ENCODE results near the gene OR5AC2.

OR5AC2 gene

GRCh38 chr3:98109807-98110549 lies 23.0 kb downstream of the OR5AC2 start:
- Histone ChIP-seq H3K4me2 (ENCODE audit: low read length) (no peak overlapping the region), H4K20me1 (ENCODE audit: insufficient read depth, low read length) (no peaks in the 10 kb centered on the region), H3K4me1 (ENCODE audit: insufficient read depth, low read length, severe bottlenecking) (no peaks in the 10 kb centered on the region), H3K9ac (ENCODE audit: low read length) (no peak overlapping the region), H3K27ac (ENCODE audit: low read depth, low read length, poor library complexity, severe bottlenecking) (no peak overlapping the region), H3K27me3 (ENCODE audit: insufficient read depth, low read length) (no peaks in the 10 kb centered on the region), H3K4me3 (ENCODE audit: low read depth, low read length, poor library complexity, severe bottlenecking) (no peak overlapping the region), H2AFZ (ENCODE audit: low read length) (no peak overlapping the region), H3F3A (ENCODE audit: insufficient read depth, low read length) (no peaks in the 10 kb centered on the region), H3K79me2 (ENCODE audit: insufficient read depth, low read length) (no peaks in the 10 kb centered on the region), H3K9me3 (ENCODE audit: low read length) (no peaks in the 10 kb centered on the region), H3K9me2 (ENCODE audit: low read depth, low read length) (no peaks in the 10 kb centered on the region), H3K36me3 (ENCODE audit: insufficient read depth, low read length) (no peaks in the 10 kb centered on the region)
- no peak for TF ChIP-seq EZH2 (IDR thresholded peaks at IDR 0.05; ENCODE audit: borderline replicate concordance, low read length)
- TF ChIP-seq, protein P1, sequence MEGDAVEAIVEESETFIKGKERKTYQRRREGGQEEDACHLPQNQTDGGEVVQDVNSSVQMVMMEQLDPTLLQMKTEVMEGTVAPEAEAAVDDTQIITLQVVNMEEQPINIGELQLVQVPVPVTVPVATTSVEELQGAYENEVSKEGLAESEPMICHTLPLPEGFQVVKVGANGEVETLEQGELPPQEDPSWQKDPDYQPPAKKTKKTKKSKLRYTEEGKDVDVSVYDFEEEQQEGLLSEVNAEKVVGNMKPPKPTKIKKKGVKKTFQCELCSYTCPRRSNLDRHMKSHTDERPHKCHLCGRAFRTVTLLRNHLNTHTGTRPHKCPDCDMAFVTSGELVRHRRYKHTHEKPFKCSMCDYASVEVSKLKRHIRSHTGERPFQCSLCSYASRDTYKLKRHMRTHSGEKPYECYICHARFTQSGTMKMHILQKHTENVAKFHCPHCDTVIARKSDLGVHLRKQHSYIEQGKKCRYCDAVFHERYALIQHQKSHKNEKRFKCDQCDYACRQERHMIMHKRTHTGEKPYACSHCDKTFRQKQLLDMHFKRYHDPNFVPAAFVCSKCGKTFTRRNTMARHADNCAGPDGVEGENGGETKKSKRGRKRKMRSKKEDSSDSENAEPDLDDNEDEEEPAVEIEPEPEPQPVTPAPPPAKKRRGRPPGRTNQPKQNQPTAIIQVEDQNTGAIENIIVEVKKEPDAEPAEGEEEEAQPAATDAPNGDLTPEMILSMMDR (IDR thresholded peaks at IDR 0.05; ENCODE audit: low read length) = no peak

GRCh38 chr3:98110550-98110908 lies 23.6 kb downstream of the OR5AC2 start:
- no peaks in the 10 kb centered on the region for H3K9me2 ChIP-seq (ENCODE audit: low read depth, low read length)
- no peaks in the 10 kb centered on the region for H3F3A ChIP-seq (ENCODE audit: insufficient read depth, low read length)
- no peak overlapping the region for H3K4me2 ChIP-seq (ENCODE audit: low read length)
- no peak overlapping the region for H2AFZ ChIP-seq (ENCODE audit: low read length)
- no peaks in the 10 kb centered on the region for H3K9me3 ChIP-seq (ENCODE audit: low read length)
- H3K79me2 ChIP-seq (ENCODE audit: insufficient read depth, low read length) = no peaks in the 10 kb centered on the region
- H3K4me3 ChIP-seq (ENCODE audit: low read depth, low read length, poor library complexity, severe bottlenecking) = no peak overlapping the region
- no peaks in the 10 kb centered on the region for H3K27me3 ChIP-seq (ENCODE audit: insufficient read depth, low read length)
- H3K36me3 ChIP-seq (ENCODE audit: insufficient read depth, low read length) = no peaks in the 10 kb centered on the region
- no peaks in the 10 kb centered on the region for H3K4me1 ChIP-seq (ENCODE audit: insufficient read depth, low read length, severe bottlenecking)
- H4K20me1 ChIP-seq (ENCODE audit: insufficient read depth, low read length) = no peaks in the 10 kb centered on the region
- H3K9ac ChIP-seq (ENCODE audit: low read length) = no peak overlapping the region
- no peak overlapping the region for H3K27ac ChIP-seq (ENCODE audit: low read depth, low read length, poor library complexity, severe bottlenecking)
- TF ChIP-seq EZH2 (IDR thresholded peaks at IDR 0.05; ENCODE audit: borderline replicate concordance, low read length) = no peak
- TF ChIP-seq, protein P1 (IDR thresholded peaks at IDR 0.05; ENCODE audit: low read length) = no peak

DNA sequence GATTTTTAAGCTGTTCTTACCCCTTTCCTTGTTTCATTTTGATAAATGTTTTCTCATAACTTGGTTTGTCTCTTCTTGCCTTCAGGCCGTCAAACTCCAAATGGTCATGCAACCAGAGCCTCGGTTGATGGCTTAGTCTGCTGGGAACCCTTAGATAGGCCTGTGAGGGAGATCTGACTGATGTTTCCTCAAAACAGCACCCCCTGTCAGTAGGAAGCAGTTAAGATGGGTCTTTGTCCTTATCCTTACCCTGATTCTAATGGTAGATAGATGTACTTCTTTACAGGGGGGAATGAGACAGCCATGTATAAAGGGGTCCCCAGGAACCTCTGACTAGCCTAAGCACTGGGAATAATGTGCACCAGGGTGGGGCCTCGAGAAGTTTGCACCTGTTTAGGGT lies 27.3 kb downstream of the OR5AC2 start:
- Histone ChIP-seq H3K36me3 (ENCODE audit: insufficient read depth, low read length) (no peaks in the 10 kb centered on the region), H2AFZ (ENCODE audit: low read length) (no peak overlapping the region), H3F3A (ENCODE audit: insufficient read depth, low read length) (no peaks in the 10 kb centered on the region), H3K27me3 (ENCODE audit: insufficient read depth, low read length) (no peaks in the 10 kb centered on the region), H3K27ac (ENCODE audit: low read depth, low read length, poor library complexity, severe bottlenecking) (no peak overlapping the region), H3K9me3 (ENCODE audit: low read length) (no peaks in the 10 kb centered on the region), H3K4me2 (ENCODE audit: low read length) (no peak overlapping the region), H4K20me1 (ENCODE audit: insufficient read depth, low read length) (no peaks in the 10 kb centered on the region), H3K79me2 (ENCODE audit: insufficient read depth, low read length) (no peaks in the 10 kb centered on the region), H3K9ac (ENCODE audit: low read length) (no peak overlapping the region), H3K4me1 (ENCODE audit: insufficient read depth, low read length, severe bottlenecking) (no peaks in the 10 kb centered on the region), H3K4me3 (ENCODE audit: low read depth, low read length, poor library complexity, severe bottlenecking) (no peak overlapping the region), H3K9me2 (ENCODE audit: low read depth, low read length) (no peaks in the 10 kb centered on the region)
- TF ChIP-seq, protein P1 (IDR thresholded peaks at IDR 0.05; ENCODE audit: low read length) = no peak
- TF ChIP-seq EZH2 (IDR thresholded peaks at IDR 0.05; ENCODE audit: borderline replicate concordance, low read length) = no peak

Data from OCI-LY1 (cell line).